Lower leg skin (tissue), 3 donors: ENCODE data around the gene HIBCH.

ENCODE experiments used
- CTCF ChIP-seq, 3 donors: fragments of 450-650 bp; IDR thresholded peaks; one replicate each; pipeline ENCODE4 v1.5.1; 2016; ENCODE audit warnings: antibody characterized with exemption in 3 of 3, mild to moderate bottlenecking in 3 of 3, moderate library complexity in 2 of 3
- POLR2A ChIP-seq, 2 donors: fragments of 450-650 bp; IDR thresholded peaks; one replicate each; pipeline ENCODE4 v1.6.1; 2016 to 2017; ENCODE audit warnings: antibody characterized with exemption in 2 of 2, mild to moderate bottlenecking in 1 of 2, moderate library complexity in 1 of 2

- TF ChIP-seq CTCF (IDR thresholded peaks at IDR 0.05): no peak
- no peak for TF ChIP-seq POLR2A (IDR thresholded peaks at IDR 0.05)
Observed at GRCh38 chr2:190202018-190202417, 117.6 kb downstream of the HIBCH start.
